HepG2 (cell line): ENCODE results near the gene USP27X. TPM values are rescaled to one million over a fixed set of nuclear protein-coding genes. Genes with fewer than 3 reads are reported as not detected.

Source experiments
- CERS6 ChIP-seq: sonication (generic); formaldehyde crosslinking; IDR thresholded peaks from 2 replicates; pipeline ENCODE4 v1.5.0; 2020; ENCODE audit warnings: missing genetic modification reagents
- GATAD1 ChIP-seq: IDR thresholded peaks from 2 replicates; pipeline ENCODE4 v1.6.1; 2016; ENCODE audit warnings: missing genetic modification reagents, missing compliant biosample characterization
- HMG20B ChIP-seq: conservative IDR thresholded peaks from 2 replicates; pipeline ENCODE4 v1.6.1; 2016; ENCODE audit warnings: missing genetic modification reagents, missing compliant biosample characterization
- HNRNPK ChIP-seq: fragments of 200-400 bp; formaldehyde crosslinking; IDR thresholded peaks from 2 replicates; pipeline ENCODE4 v1.6.1; 2018; ENCODE audit warnings: low read length, low read depth, moderate library complexity, mild to moderate bottlenecking; ENCODE audit not compliant: poor library complexity, severe bottlenecking
- KLF15 ChIP-seq: sonication (generic); formaldehyde crosslinking; IDR thresholded peaks from 2 replicates; pipeline ENCODE4 v1.8.1; 2023; ENCODE audit warnings: borderline replicate concordance, mild to moderate bottlenecking, inconsistent platforms, missing genetic modification reagents, mixed read lengths
- MAFG ChIP-seq: sonication (generic); formaldehyde crosslinking; IDR thresholded peaks from 2 replicates; pipeline ENCODE4 v1.5.1; 2020; ENCODE audit warnings: mild to moderate bottlenecking, missing genetic modification reagents
- PAWR ChIP-seq: sonication (generic); formaldehyde crosslinking; IDR thresholded peaks from 2 replicates; pipeline ENCODE4 v1.4.0; 2020; ENCODE audit warnings: missing genetic modification reagents, mild to moderate bottlenecking, borderline replicate concordance
- RBAK ChIP-seq: sonication (generic); formaldehyde crosslinking; IDR thresholded peaks from 2 replicates; pipeline ENCODE4 v1.5.1; 2020; ENCODE audit warnings: mild to moderate bottlenecking, missing genetic modification reagents
- TBX3 ChIP-seq: fragments of 450-650 bp; IDR thresholded peaks from 2 replicates; pipeline ENCODE4 v1.6.1; 2017; ENCODE audit warnings: antibody characterized with exemption, mild to moderate bottlenecking, inconsistent platforms, borderline replicate concordance
- ZBTB39 ChIP-seq: sonication (generic); formaldehyde crosslinking; IDR thresholded peaks from 2 replicates; pipeline ENCODE4 v1.5.0; 2020; ENCODE audit warnings: missing genetic modification reagents
- ZNF264 ChIP-seq: sonication (generic); formaldehyde crosslinking; IDR thresholded peaks from 2 replicates; pipeline ENCODE4 v1.4.0; 2020; ENCODE audit warnings: missing genetic modification reagents
- ZNF639 ChIP-seq: conservative IDR thresholded peaks from 2 replicates; pipeline ENCODE4 v1.6.1; 2018; ENCODE audit warnings: missing genetic modification reagents
- ZNF782 ChIP-seq: sonication (generic); formaldehyde crosslinking; IDR thresholded peaks from 2 replicates; pipeline ENCODE4 v1.4.0; 2020; ENCODE audit warnings: missing genetic modification reagents, mild to moderate bottlenecking, borderline replicate concordance
- polyA plus RNA-seq, 8 experiments: library from polyadenylated mRNA; depleted of rRNA in 3 of 8; stranded (reverse) in 7 of 8; unstranded in 1 of 8; fragments of >200 nt; fragmentation: Illumina TruSeq in 4 of 8; extraction: Trizol in 4 of 8; gene quantifications; 2 replicates each; pipeline versions ENCODE4 v1.2.1 to v1.2.3, GENCODE V29; 2011 to 2016; ENCODE audit warnings: low read depth in 4 of 8, missing spikeins in 1 of 8, mixed read lengths in 1 of 8; ENCODE audit not compliant: insufficient read depth in 1 of 8
- total RNA-seq, 5 experiments: library from RNA; depleted of rRNA; stranded (reverse); fragments of >200 nt; fragmentation: Illumina TruSeq; extraction: Trizol; gene quantifications; 2 replicates each; pipeline ENCODE4 v1.2.3, GENCODE V29; 2016; ENCODE audit warnings: low read depth in 1 of 5
- TF ChIP-seq, protein P1 (sequence below): sonication (generic); formaldehyde crosslinking; IDR thresholded peaks from 2 replicates; pipeline ENCODE4 v1.4.0; 2020; ENCODE audit warnings: low read depth, mild to moderate bottlenecking, missing genetic modification reagents
- TF ChIP-seq, protein P2 (sequence below): sonication (generic); formaldehyde crosslinking; IDR thresholded peaks from 2 replicates; pipeline ENCODE4 v1.4.0; 2020; ENCODE audit warnings: missing genetic modification reagents

Gene USP27X
- total and polyA plus RNA-seq, 2 of the 13 experiments (the other 11 are each of a cell fraction or from before 2014, with no cell fraction given) = 7.2 to 9.7 TPM

DNA sequence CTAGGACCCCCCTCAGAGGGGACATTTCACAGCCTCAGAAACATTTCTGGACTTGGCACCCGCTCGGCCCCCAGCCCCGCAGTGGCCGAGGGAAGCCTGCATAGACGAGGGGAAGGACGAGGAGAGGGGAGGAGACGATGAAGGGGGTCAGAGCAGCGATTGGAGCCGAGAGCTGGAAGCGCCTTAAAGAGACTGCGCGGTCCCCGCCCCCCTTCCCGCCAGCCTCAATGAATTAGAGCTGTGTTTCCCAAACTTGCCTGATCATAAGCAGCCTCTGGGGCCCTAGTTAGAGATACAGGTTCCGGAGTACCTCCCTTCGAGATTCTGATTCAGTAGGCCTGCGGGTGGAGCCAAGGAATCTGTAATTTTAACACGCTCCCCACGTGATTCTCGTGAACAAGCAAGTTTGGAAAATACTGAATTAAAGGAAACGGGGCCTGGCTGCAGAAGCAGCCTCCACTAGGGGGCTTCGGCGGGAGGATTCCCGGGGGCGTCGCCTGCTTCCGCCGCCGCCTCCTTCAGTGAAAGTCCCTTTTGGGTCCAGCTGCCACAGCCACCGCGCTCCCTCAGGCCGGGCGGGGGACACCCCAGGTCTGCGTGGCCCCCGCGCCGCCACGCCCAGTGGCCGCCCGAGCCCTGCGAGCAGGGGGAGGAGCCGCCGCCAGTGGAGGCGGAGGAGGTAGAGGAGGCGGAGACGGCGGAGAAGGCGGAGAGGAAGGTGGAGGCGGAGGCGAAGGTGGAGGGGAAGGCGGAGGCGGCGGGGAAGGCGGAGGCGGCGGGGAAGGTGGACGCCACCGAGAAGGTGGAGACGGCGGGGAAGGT lies at the start of gene USP27X (continued):
- TF ChIP-seq GATAD1 (CRISPR knock-in tag) (no peak; the same call in 1 of the 2 replicates), KLF15 (0 out of 2 replicates have a peak, but pooled peaks have one; percentile 42), MAFG (CRISPR knock-in tag) (no peak), HNRNPK (peak; percentile 16), ZNF782 (no peak), ZNF639 (CRISPR knock-in tag) (0 out of 2 replicates have a peak, but pooled peaks have one; percentile 10), PAWR (no peak), ZBTB39 (CRISPR knock-in tag) (no peak), RBAK (CRISPR knock-in tag) (no peak), CERS6 (no peak), TBX3 (no peak), ZNF264 (CRISPR knock-in tag) (no peak), HMG20B (CRISPR knock-in tag) (no peak)
- TF ChIP-seq, protein P1, sequence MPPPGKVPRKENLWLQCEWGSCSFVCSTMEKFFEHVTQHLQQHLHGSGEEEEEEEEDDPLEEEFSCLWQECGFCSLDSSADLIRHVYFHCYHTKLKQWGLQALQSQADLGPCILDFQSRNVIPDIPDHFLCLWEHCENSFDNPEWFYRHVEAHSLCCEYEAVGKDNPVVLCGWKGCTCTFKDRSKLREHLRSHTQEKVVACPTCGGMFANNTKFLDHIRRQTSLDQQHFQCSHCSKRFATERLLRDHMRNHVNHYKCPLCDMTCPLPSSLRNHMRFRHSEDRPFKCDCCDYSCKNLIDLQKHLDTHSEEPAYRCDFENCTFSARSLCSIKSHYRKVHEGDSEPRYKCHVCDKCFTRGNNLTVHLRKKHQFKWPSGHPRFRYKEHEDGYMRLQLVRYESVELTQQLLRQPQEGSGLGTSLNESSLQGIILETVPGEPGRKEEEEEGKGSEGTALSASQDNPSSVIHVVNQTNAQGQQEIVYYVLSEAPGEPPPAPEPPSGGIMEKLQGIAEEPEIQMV (CRISPR knock-in tag) = no peak
- TF ChIP-seq, protein P2, sequence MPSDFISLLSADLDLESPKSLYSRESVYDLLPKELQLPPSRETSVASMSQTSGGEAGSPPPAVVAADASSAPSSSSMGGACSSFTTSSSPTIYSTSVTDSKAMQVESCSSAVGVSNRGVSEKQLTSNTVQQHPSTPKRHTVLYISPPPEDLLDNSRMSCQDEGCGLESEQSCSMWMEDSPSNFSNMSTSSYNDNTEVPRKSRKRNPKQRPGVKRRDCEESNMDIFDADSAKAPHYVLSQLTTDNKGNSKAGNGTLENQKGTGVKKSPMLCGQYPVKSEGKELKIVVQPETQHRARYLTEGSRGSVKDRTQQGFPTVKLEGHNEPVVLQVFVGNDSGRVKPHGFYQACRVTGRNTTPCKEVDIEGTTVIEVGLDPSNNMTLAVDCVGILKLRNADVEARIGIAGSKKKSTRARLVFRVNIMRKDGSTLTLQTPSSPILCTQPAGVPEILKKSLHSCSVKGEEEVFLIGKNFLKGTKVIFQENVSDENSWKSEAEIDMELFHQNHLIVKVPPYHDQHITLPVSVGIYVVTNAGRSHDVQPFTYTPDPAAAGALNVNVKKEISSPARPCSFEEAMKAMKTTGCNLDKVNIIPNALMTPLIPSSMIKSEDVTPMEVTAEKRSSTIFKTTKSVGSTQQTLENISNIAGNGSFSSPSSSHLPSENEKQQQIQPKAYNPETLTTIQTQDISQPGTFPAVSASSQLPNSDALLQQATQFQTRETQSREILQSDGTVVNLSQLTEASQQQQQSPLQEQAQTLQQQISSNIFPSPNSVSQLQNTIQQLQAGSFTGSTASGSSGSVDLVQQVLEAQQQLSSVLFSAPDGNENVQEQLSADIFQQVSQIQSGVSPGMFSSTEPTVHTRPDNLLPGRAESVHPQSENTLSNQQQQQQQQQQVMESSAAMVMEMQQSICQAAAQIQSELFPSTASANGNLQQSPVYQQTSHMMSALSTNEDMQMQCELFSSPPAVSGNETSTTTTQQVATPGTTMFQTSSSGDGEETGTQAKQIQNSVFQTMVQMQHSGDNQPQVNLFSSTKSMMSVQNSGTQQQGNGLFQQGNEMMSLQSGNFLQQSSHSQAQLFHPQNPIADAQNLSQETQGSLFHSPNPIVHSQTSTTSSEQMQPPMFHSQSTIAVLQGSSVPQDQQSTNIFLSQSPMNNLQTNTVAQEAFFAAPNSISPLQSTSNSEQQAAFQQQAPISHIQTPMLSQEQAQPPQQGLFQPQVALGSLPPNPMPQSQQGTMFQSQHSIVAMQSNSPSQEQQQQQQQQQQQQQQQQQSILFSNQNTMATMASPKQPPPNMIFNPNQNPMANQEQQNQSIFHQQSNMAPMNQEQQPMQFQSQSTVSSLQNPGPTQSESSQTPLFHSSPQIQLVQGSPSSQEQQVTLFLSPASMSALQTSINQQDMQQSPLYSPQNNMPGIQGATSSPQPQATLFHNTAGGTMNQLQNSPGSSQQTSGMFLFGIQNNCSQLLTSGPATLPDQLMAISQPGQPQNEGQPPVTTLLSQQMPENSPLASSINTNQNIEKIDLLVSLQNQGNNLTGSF (CRISPR knock-in tag) = no peak
